H1 (cell line): Measurements from ENCODE around the gene AQP12A. TPM values are rescaled to one million over a fixed set of nuclear protein-coding genes. Genes with fewer than 3 reads are reported as not detected.

Source experiments
- CTCF ChIA-PET: fragments of 300-600 bp; sonication (Branson Sonifier 250); formaldehyde crosslinking; loops from one replicate; lab custom pipeline; 2021; ENCODE audit not compliant: partially characterized antibody; lab: Charles Lee
- POLR2A ChIA-PET: fragments of 300-600 bp; sonication (Branson Sonifier 250); formaldehyde crosslinking; loops from one replicate; lab custom pipeline; 2021; ENCODE audit warnings: inconsistent platforms; ENCODE audit not compliant: partially characterized antibody; lab: Charles Lee
- DNase-seq, 2 experiments: peaks; one replicate each; pipeline versions ENCODE4 v3.0.0 to v3.0.0-alpha.2; 2010 to 2022; ENCODE audit warnings: low spot score in 2 of 2, low read depth in 1 of 2, mixed read lengths in 1 of 2
- FAIRE-seq: peaks from 2 replicates; lab custom pipeline; 2011; peaks lifted over from hg19 to GRCh38; lab: Jason Lieb, UNC
- H2AFZ ChIP-seq: 2 replicates; pipeline ENCODE4 v1.8.1; 2012; ENCODE audit warnings: low read length, inconsistent platforms
- H2AK5ac ChIP-seq: 2 replicates; pipeline ENCODE4 v1.6.1; 2013; ENCODE audit warnings: low read depth, low read length
- H2BK120ac ChIP-seq: replicated peaks from 2 replicates; pipeline ENCODE3; 2013; ENCODE audit warnings: low read depth, low read length, inconsistent platforms
- H2BK12ac ChIP-seq: 2 replicates; pipeline ENCODE4 v1.6.1; 2013; ENCODE audit warnings: low read depth, low read length
- H2BK15ac ChIP-seq: 2 replicates; pipeline ENCODE4 v1.6.1; 2013; ENCODE audit warnings: low read length
- H2BK20ac ChIP-seq: 2 replicates; pipeline ENCODE4 v1.6.1; 2013; ENCODE audit warnings: low read length
- H2BK5ac ChIP-seq: 2 replicates; pipeline ENCODE4 v1.6.1; 2013; ENCODE audit warnings: low read depth, low read length
- H3K14ac ChIP-seq: 2 replicates; pipeline ENCODE4 v1.6.1; 2013; ENCODE audit warnings: inconsistent platforms; ENCODE audit not compliant: insufficient read length
- H3K18ac ChIP-seq: 2 replicates; pipeline ENCODE4 v1.6.1; 2013; ENCODE audit warnings: low read length; ENCODE audit errors: extremely low read depth
- H3K23ac ChIP-seq: 2 replicates; pipeline ENCODE4 v1.6.1; 2013; ENCODE audit warnings: inconsistent platforms; ENCODE audit not compliant: insufficient read length
- H3K23me2 ChIP-seq: 2 replicates; pipeline ENCODE4 v1.6.1; 2013; ENCODE audit warnings: low read depth, low read length
- H3K27ac ChIP-seq: 2 replicates; pipeline ENCODE4 v1.6.1; 2011; ENCODE audit warnings: low read depth, low read length, inconsistent platforms
- H3K27me3 ChIP-seq, 4 experiments: replicated peaks in 1 of 4; 1 replicate in 1 of 4; 2 replicates in 3 of 4; pipeline versions ENCODE4 v1.6.1 to v1.8.1; 2011 to 2013; ENCODE audit warnings: low read length in 3 of 4, mild to moderate bottlenecking in 3 of 4, inconsistent platforms in 2 of 4, mixed read lengths in 2 of 4, moderate library complexity in 1 of 4; ENCODE audit not compliant: control insufficient read depth in 3 of 4, insufficient read depth in 3 of 4; ENCODE audit errors: extremely low read depth in 1 of 4
- H3K36me3 ChIP-seq, 4 experiments: 2 replicates each; pipeline versions ENCODE4 v1.6.1 to v1.8.1; 2011 to 2013; ENCODE audit warnings: mild to moderate bottlenecking in 4 of 4, low read length in 3 of 4, moderate library complexity in 2 of 4, control low read depth in 1 of 4, inconsistent platforms in 1 of 4; ENCODE audit not compliant: insufficient read depth in 4 of 4, control insufficient read depth in 2 of 4
- H3K4ac ChIP-seq: replicated peaks from 2 replicates; pipeline ENCODE3; 2013; ENCODE audit warnings: low read length, low read depth, mixed read lengths, inconsistent platforms; ENCODE audit not compliant: insufficient read length
- H3K4me1 ChIP-seq, 4 experiments: replicated peaks in 1 of 4; 1 replicate in 1 of 4; 2 replicates in 3 of 4; pipeline versions ENCODE4 v1.6.1 to v1.8.1; 2011 to 2013; ENCODE audit warnings: low read length in 3 of 4, inconsistent platforms in 2 of 4, mixed read lengths in 1 of 4; ENCODE audit not compliant: insufficient read depth in 4 of 4, control insufficient read depth in 3 of 4
- H3K4me2 ChIP-seq, 2 experiments: 2 replicates each; pipeline versions ENCODE4 v1.6.1 to v1.8.1; 2011 to 2013; ENCODE audit warnings: low read depth in 2 of 2, low read length in 2 of 2, control low read depth in 1 of 2, inconsistent platforms in 1 of 2, mild to moderate bottlenecking in 1 of 2; ENCODE audit not compliant: insufficient read depth in 1 of 2
- H3K4me3 ChIP-seq, 4 experiments: fragments of 200-600, 300-600 bp in 1 of 4; sonication (generic), shearing (Covaris generic), sonication (Bioruptor Twin) in 1 of 4; 2 replicates each; pipeline versions ENCODE4 v1.5.1 to v1.8.1; 2011 to 2016; ENCODE audit warnings: low read length in 4 of 4, low read depth in 3 of 4, control low read depth in 2 of 4, inconsistent platforms in 2 of 4, mild to moderate bottlenecking in 2 of 4, mixed read lengths in 1 of 4, moderate library complexity in 1 of 4; ENCODE audit not compliant: insufficient read depth in 2 of 4; ENCODE audit errors: extremely low read depth in 1 of 4
- H3K56ac ChIP-seq: replicated peaks from 2 replicates; pipeline ENCODE3; 2013; ENCODE audit warnings: low read depth, mild to moderate bottlenecking, mixed read lengths, low read length, inconsistent platforms; ENCODE audit not compliant: insufficient read length
- H3K79me1 ChIP-seq: 2 replicates; pipeline ENCODE4 v1.6.1; 2013; ENCODE audit warnings: low read depth, low read length, control low read depth
- H3K79me2 ChIP-seq, 2 experiments: 2 replicates each; pipeline versions ENCODE4 v1.6.1 to v1.8.1; 2012 to 2013; ENCODE audit warnings: low read length in 2 of 2, mild to moderate bottlenecking in 2 of 2, inconsistent platforms in 1 of 2; ENCODE audit not compliant: insufficient read depth in 2 of 2, control insufficient read depth in 1 of 2
- H3K9ac ChIP-seq, 4 experiments: replicated peaks in 1 of 4; 1 replicate in 1 of 4; 2 replicates in 3 of 4; pipeline versions ENCODE4 v1.6.1 to v1.8.1; 2011 to 2013; ENCODE audit warnings: low read depth in 3 of 4, low read length in 3 of 4, control low read depth in 2 of 4, mild to moderate bottlenecking in 2 of 4, moderate library complexity in 2 of 4, inconsistent platforms in 1 of 4; ENCODE audit errors: extremely low read depth in 1 of 4
- H3K9me3 ChIP-seq, 2 experiments: 2 replicates each; pipeline versions ENCODE4 v1.6.1 to v1.8.1; 2012 to 2013; ENCODE audit warnings: mild to moderate bottlenecking in 2 of 2, moderate library complexity in 2 of 2, control low read depth in 1 of 2, inconsistent platforms in 1 of 2, low read depth in 1 of 2, low read length in 1 of 2, mixed read lengths in 1 of 2; ENCODE audit not compliant: insufficient read depth in 2 of 2
- H4K20me1 ChIP-seq, 2 experiments: replicated peaks in 1 of 2; 2 replicates each; pipeline versions ENCODE3 to v1.8.1; 2011 to 2013; ENCODE audit warnings: inconsistent platforms in 2 of 2, low read length in 2 of 2, mild to moderate bottlenecking in 1 of 2; ENCODE audit not compliant: insufficient read depth in 2 of 2, control insufficient read depth in 1 of 2
- H4K5ac ChIP-seq: 2 replicates; pipeline ENCODE4 v1.6.1; 2013; ENCODE audit warnings: low read length, low read depth, mixed read lengths, inconsistent platforms; ENCODE audit not compliant: insufficient read length
- H4K8ac ChIP-seq: 2 replicates; pipeline ENCODE4 v1.8.0; 2013; ENCODE audit warnings: mild to moderate bottlenecking, moderate library complexity, low read length, inconsistent platforms; ENCODE audit not compliant: insufficient read depth; ENCODE audit errors: extremely low read depth
- H4K91ac ChIP-seq: replicated peaks from 2 replicates; pipeline ENCODE3; 2013; ENCODE audit warnings: low read length, mixed read lengths, inconsistent platforms; ENCODE audit not compliant: insufficient read length
- CEBPB ChIP-seq: IDR thresholded peaks from 2 replicates; pipeline ENCODE4 v1.6.1; 2012; ENCODE audit warnings: low read depth, low read length
- CHD2 ChIP-seq: IDR thresholded peaks from 2 replicates; pipeline ENCODE4 v1.6.1; 2012; ENCODE audit warnings: low read length, improper control_type of control experiment
- EP300 ChIP-seq, 2 experiments: IDR thresholded peaks; 1 replicate in 1 of 2; 2 replicates in 1 of 2; pipeline ENCODE4 v1.6.1; 2011 to 2012; ENCODE audit warnings: low read depth in 2 of 2, low read length in 2 of 2, mild to moderate bottlenecking in 2 of 2, borderline replicate concordance in 1 of 2, inconsistent platforms in 1 of 2, moderate library complexity in 1 of 2
- GTF2F1 ChIP-seq: IDR thresholded peaks from 2 replicates; pipeline ENCODE4 v1.6.1; 2012; ENCODE audit warnings: low read depth, low read length, improper control_type of control experiment, borderline replicate concordance
- KDM1A ChIP-seq: fragments of 200-600, 300-600 bp; sonication (generic); IDR thresholded peaks from 2 replicates; pipeline ENCODE4 v1.7.1; 2016; ENCODE audit warnings: mild to moderate bottlenecking, low read length, borderline replicate concordance
- KDM4A ChIP-seq: IDR thresholded peaks from one replicate; pipeline ENCODE4 v1.7.1; 2012; ENCODE audit warnings: low read depth, mild to moderate bottlenecking, moderate library complexity, low read length, inconsistent platforms; ENCODE audit not compliant: severe bottlenecking
- KDM5A ChIP-seq: fragments of 200-600 bp; IDR thresholded peaks from 2 replicates; pipeline ENCODE4 v1.7.1; 2012; ENCODE audit warnings: mild to moderate bottlenecking, low read length, inconsistent platforms, mixed read lengths
- MAFK ChIP-seq: IDR thresholded peaks from 2 replicates; pipeline ENCODE4 v1.6.1; 2012; ENCODE audit warnings: low read depth, mild to moderate bottlenecking, improper control_type of control experiment, low read length
- MAX ChIP-seq: IDR thresholded peaks from 2 replicates; pipeline ENCODE4 v1.6.1; 2012; ENCODE audit warnings: inconsistent platforms
- POLR2AphosphoS5 ChIP-seq: IDR thresholded peaks from 2 replicates; pipeline ENCODE4 v1.6.1; 2011; ENCODE audit warnings: low read depth, low read length
- POU5F1 ChIP-seq: IDR thresholded peaks from 2 replicates; pipeline ENCODE4 v1.6.1; 2011; ENCODE audit warnings: low read depth, mild to moderate bottlenecking, low read length, moderate library complexity
- RBBP5 ChIP-seq: IDR thresholded peaks from 2 replicates; pipeline ENCODE4 v1.7.1; 2012; ENCODE audit warnings: low read depth, mild to moderate bottlenecking, inconsistent platforms, low read length, moderate library complexity, borderline replicate concordance
- YY1 ChIP-seq: IDR thresholded peaks from 2 replicates; pipeline ENCODE4 v1.6.1; 2011; ENCODE audit warnings: low read depth, mild to moderate bottlenecking, low read length
- WGBS, 2 experiments: shearing (Covaris generic) in 1 of 2; methylation state at CpG; one replicate each; pipeline versions ENCODE4 v1.1.6 to v1.1.7; 2013 to 2015; ENCODE audit warnings: low lambda C conversion rate in 2 of 2, mixed read lengths in 2 of 2, inconsistent platforms in 1 of 2, low coverage in 1 of 2, missing lambda C conversion rate in 1 of 2; ENCODE audit not compliant: insufficient replicate concordance in 2 of 2, insufficient coverage in 1 of 2, insufficient read length in 1 of 2; ENCODE audit errors: extremely low coverage in 1 of 2, missing lambda C conversion rate in 1 of 2; 5-methylcytosine and 5-hydroxymethylcytosine counted together
- polyA plus RNA-seq, 7 experiments: library from polyadenylated mRNA; depleted of rRNA in 3 of 7; stranded (reverse) in 5 of 7; unstranded in 2 of 7; fragments of >200 nt in 5 of 7; fragments of 200-250 nt in 2 of 7; gene quantifications; 1 replicate in 5 of 7; 2 replicates in 1 of 7; 4 replicates in 1 of 7; pipeline versions ENCODE4 v1.2.1 to v1.2.3, GENCODE V29; 2011 to 2013; ENCODE audit warnings: missing spikeins in 2 of 7, mixed read lengths in 2 of 7
- total RNA-seq: library from RNA; stranded (reverse); fragmentation: NEBNext Ultra II Directional; extraction: Animal tissue kit (Norgen Biotek cat#: 25700); gene quantifications from 2 replicates; pipeline ENCODE4 v1.2.1, GENCODE V29; 2021

The AQP12A gene
- total and polyA plus RNA-seq, 2 of the 8 experiments (the other 6 are each of a cell fraction or from before 2014, with no cell fraction given), result not detected

- no peak overlapping the region for H3K14ac ChIP-seq
- no peaks in the 10 kb centered on the region for H3K79me2 ChIP-seq
- H4K91ac ChIP-seq, result no peak overlapping the region
- H2BK15ac ChIP-seq, result no peak overlapping the region
- DNase-seq, result no peak
- no peak overlapping the region for H3K18ac ChIP-seq
- no peaks in the 10 kb centered on the region for H3K27me3 ChIP-seq
- CTCF ChIA-PET, result interaction anchor here (0.6 to 1.1 kb wide), 2 partner anchors 17 to 46 kb away, joined by 3 to 4 read pairs; no protein-coding TSS in a partner anchor
- no peak for FAIRE-seq
- POLR2A ChIA-PET, result interaction anchor here (0.8 to 3.5 kb wide), 8 partner anchors 8 to 65 kb away, joined by 3 to 15 read pairs (median 4); no protein-coding TSS in a partner anchor
- H3K36me3 ChIP-seq, result peaks cover 22 to 72% (median 53%) of the 10 kb centered on the region in 4 experiments
- H2AK5ac ChIP-seq, result no peak overlapping the region
- no peak overlapping the region for H2AFZ ChIP-seq
- H4K20me1 ChIP-seq, result peaks cover 13 to 20% of the 10 kb centered on the region in 2 experiments
- peaks cover 2% of the 10 kb centered on the region for H3K79me1 ChIP-seq
- H3K9ac ChIP-seq, result no peak overlapping the region
- no peak overlapping the region for H4K8ac ChIP-seq
- WGBS, 2 experiments, result 94% methylated on average over 25 of the region's 25 CpGs; no CpG with 5 or more reads in 1 of the 2 experiments
- H4K5ac ChIP-seq, result no peak overlapping the region
- H2BK20ac ChIP-seq, result no peak overlapping the region
- H3K9me3 ChIP-seq, result no peaks in the 10 kb centered on the region
- H3K27ac ChIP-seq, result no peak overlapping the region
- H3K56ac ChIP-seq, result no peak overlapping the region
- H2BK5ac ChIP-seq, result no peak overlapping the region
- no peak overlapping the region for H2BK120ac ChIP-seq
- H3K23me2 ChIP-seq, result no peaks in the 10 kb centered on the region
- no peak overlapping the region for H3K4ac ChIP-seq
- no peak overlapping the region for H3K4me2 ChIP-seq
- no peaks in the 10 kb centered on the region; a peak in 1 of 7 replicates for H3K4me1 ChIP-seq
- H3K23ac ChIP-seq, result no peak overlapping the region
- no peak for TF ChIP-seq CHD2
- no peak for TF ChIP-seq YY1
- no peak for TF ChIP-seq RBBP5
- TF ChIP-seq MAFK, result no peak
- no peak for TF ChIP-seq POLR2AphosphoS5
- no peak for TF ChIP-seq KDM5A
- no peak for TF ChIP-seq GTF2F1
- no peak for TF ChIP-seq EP300 (IDR thresholded peaks at IDR 0.05; ENCODE audit: borderline replicate concordance in 1 of 2, low read depth in 2 of 2, low read length in 2 of 2)
- no peak for TF ChIP-seq MAX
- TF ChIP-seq KDM4A, result no peak
- TF ChIP-seq POU5F1, result no peak
- no peak for TF ChIP-seq CEBPB
- no peak for TF ChIP-seq KDM1A
- no peak overlapping the region for H2BK12ac ChIP-seq
- no peak overlapping the region for H3K4me3 ChIP-seq
Measured at GRCh38 chr2:240718896-240719490, 27.3 kb downstream of the AQP12A start.
